ENCODE data around the gene CBLN3. TPM values are rescaled to one million over a fixed set of nuclear protein-coding genes. Genes with fewer than 3 reads are reported as not detected.

Gene CBLN3
- polyA plus RNA-seq, 3 donors: 0.07 to 1.1 TPM; not detected in 1

DNA sequence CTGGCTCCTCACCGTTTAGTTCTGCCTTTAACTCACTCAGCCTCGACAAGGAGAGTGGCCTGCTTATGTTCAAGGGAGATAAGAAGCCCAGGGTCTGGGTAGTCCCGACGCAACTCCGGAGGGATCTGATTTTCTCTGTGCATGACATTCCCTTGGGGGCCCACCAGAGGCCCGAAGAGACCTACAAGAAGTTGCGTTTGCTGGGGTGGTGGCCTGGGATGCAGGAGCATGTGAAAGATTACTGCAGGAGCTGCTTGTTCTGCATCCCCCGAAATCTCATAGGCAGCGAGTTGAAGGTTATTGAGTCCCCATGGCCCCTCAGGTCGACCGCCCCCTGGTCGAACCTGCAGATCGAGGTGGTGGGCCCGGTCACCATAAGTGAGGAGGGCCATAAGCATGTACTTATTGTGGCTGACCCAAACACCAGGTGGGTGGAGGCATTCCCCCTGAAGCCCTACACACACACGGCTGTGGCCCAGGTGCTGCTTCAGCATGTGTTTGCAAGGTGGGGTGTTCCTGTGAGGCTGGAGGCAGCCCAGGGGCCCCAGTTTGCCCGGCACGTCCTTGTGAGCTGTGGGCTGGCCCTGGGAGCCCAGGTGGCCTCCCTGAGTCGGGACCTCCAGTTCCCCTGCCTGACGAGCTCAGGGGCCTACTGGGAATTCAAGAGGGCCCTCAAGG lies 13.1 kb downstream of the CBLN3 start:
- no peaks in the 10 kb centered on the region for H3K36me3 ChIP-seq (replicated peaks in 1 of 2; ENCODE audit: control insufficient read depth in 1 of 2, insufficient read depth in 2 of 2, low read length in 2 of 2)
- no peaks in the 10 kb centered on the region for H3K9me3 ChIP-seq (replicated peaks in 1 of 2; ENCODE audit: control insufficient read depth in 1 of 2, insufficient read depth in 1 of 2, low read length in 2 of 2)
- Mint-ChIP-seq H3K4me1 (no peaks in the 10 kb centered on the region), H3K4me3 (no peak overlapping the region), H3K27me3 (ENCODE audit: low read depth in 3 of 3) (peaks cover 13 to 25% (median 20%) of the 10 kb centered on the region in 3 donors), H3K36me3 (no peaks in the 10 kb centered on the region), H3K9me3 (no peaks in the 10 kb centered on the region), H3K27ac (peak overlapping the region in 1 of 7 donors; percentile 18)
- H2AFZ ChIP-seq (ENCODE audit: insufficient read depth, low read depth, low read length, poor library complexity, severe bottlenecking): no peak overlapping the region
- no peak overlapping the region for H3K27ac ChIP-seq (ENCODE audit: low read depth in 1 of 2, low read length in 2 of 2)
- no peaks in the 10 kb centered on the region for H3K79me2 ChIP-seq (ENCODE audit: insufficient read depth, low read length)
- DNase-seq: no peak
- TF ChIP-seq, protein P1, sequence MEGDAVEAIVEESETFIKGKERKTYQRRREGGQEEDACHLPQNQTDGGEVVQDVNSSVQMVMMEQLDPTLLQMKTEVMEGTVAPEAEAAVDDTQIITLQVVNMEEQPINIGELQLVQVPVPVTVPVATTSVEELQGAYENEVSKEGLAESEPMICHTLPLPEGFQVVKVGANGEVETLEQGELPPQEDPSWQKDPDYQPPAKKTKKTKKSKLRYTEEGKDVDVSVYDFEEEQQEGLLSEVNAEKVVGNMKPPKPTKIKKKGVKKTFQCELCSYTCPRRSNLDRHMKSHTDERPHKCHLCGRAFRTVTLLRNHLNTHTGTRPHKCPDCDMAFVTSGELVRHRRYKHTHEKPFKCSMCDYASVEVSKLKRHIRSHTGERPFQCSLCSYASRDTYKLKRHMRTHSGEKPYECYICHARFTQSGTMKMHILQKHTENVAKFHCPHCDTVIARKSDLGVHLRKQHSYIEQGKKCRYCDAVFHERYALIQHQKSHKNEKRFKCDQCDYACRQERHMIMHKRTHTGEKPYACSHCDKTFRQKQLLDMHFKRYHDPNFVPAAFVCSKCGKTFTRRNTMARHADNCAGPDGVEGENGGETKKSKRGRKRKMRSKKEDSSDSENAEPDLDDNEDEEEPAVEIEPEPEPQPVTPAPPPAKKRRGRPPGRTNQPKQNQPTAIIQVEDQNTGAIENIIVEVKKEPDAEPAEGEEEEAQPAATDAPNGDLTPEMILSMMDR (IDR thresholded peaks at IDR 0.05): no peak
- WGBS (ENCODE audit: insufficient coverage): 91% methylated on average over 15 of the region's 19 CpGs
- no peak overlapping the region for H3K9ac ChIP-seq (ENCODE audit: insufficient read depth, low read length, poor library complexity, severe bottlenecking)
- no peak overlapping the region for H3K4me3 ChIP-seq (replicated peaks in 1 of 3; ENCODE audit: low read depth in 2 of 3, low read length in 3 of 3)
- no peaks in the 10 kb centered on the region for H3K4me1 ChIP-seq (ENCODE audit: control insufficient read depth in 1 of 2, insufficient read depth in 2 of 2, low read length in 2 of 2)
- peaks cover 2 to 5% of the 10 kb centered on the region in 2 donors for H3K27me3 ChIP-seq (ENCODE audit: control insufficient read depth in 2 of 2, insufficient read depth in 2 of 2, low read length in 2 of 2)
- no peaks in the 10 kb centered on the region for H4K20me1 ChIP-seq (ENCODE audit: insufficient read depth, low read length)
- H3K4me2 ChIP-seq (replicated peaks; ENCODE audit: extremely low read depth, low read length, poor library complexity, severe bottlenecking): no peak overlapping the region
- intact Hi-C loops (cut with micrococcal nuclease): no loop called here

DNA sequence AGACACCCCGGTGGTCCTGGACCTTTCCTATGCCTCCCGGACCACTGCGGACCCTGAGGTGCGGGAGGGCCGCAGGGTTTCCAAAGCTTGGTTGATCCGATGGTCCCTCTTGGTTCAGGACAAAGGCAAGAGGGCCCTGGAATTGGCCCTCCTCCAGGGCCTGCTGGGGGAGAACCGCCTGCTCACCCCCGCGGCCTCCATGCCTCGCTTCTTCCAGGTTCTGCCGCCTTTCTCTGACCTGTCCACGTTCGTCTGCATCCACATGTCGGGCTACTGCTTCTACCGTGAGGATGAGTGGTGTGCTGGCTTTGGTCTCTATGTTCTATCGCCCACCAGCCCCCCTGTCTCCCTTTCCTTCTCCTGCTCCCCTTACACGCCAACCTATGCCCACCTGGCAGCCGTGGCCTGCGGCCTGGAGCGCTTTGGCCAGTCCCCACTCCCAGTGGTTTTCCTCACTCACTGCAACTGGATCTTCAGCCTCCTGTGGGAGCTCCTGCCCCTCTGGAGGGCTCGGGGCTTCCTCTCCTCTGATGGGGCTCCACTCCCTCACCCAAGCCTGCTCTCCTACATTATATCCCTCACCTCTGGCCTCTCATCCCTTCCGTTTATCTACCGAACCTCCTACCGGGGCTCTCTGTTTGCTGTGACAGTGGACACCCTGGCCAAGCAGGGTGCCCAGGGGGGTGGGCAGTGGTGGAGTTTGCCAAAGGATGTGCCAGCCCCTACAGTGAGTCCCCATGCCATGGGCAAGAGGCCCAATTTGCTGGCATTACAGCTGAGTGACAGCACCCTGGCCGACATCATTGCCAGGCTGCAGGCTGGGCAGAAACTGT lies 13.8 kb downstream of the CBLN3 start:
- Histone ChIP-seq H3K4me2 (replicated peaks; ENCODE audit: extremely low read depth, low read length, poor library complexity, severe bottlenecking) (no peak overlapping the region), H3K4me1 (ENCODE audit: control insufficient read depth in 1 of 2, insufficient read depth in 2 of 2, low read length in 2 of 2) (no peaks in the 10 kb centered on the region), H3K27me3 (ENCODE audit: control insufficient read depth in 2 of 2, insufficient read depth in 2 of 2, low read length in 2 of 2) (peaks cover 2 to 5% of the 10 kb centered on the region in 2 donors), H3K36me3 (replicated peaks in 1 of 2; ENCODE audit: control insufficient read depth in 1 of 2, insufficient read depth in 2 of 2, low read length in 2 of 2) (no peaks in the 10 kb centered on the region), H4K20me1 (ENCODE audit: insufficient read depth, low read length) (no peaks in the 10 kb centered on the region), H2AFZ (ENCODE audit: insufficient read depth, low read depth, low read length, poor library complexity, severe bottlenecking) (no peak overlapping the region), H3K9ac (ENCODE audit: insufficient read depth, low read length, poor library complexity, severe bottlenecking) (no peak overlapping the region), H3K27ac (ENCODE audit: low read depth in 1 of 2, low read length in 2 of 2) (no peak overlapping the region), H3K9me3 (replicated peaks in 1 of 2; ENCODE audit: control insufficient read depth in 1 of 2, insufficient read depth in 1 of 2, low read length in 2 of 2) (no peaks in the 10 kb centered on the region), H3K79me2 (ENCODE audit: insufficient read depth, low read length) (no peaks in the 10 kb centered on the region), H3K4me3 (replicated peaks in 1 of 3; ENCODE audit: low read depth in 2 of 3, low read length in 3 of 3) (no peak overlapping the region)
- Mint-ChIP-seq H3K36me3 (no peaks in the 10 kb centered on the region), H3K27ac (no peak overlapping the region), H3K4me3 (no peak overlapping the region), H3K9me3 (no peaks in the 10 kb centered on the region), H3K27me3 (ENCODE audit: low read depth in 3 of 3) (peaks cover 13 to 22% (median 20%) of the 10 kb centered on the region in 3 donors), H3K4me1 (no peaks in the 10 kb centered on the region)
- WGBS (ENCODE audit: insufficient coverage): 98% methylated on average over 13 of the region's 25 CpGs
- no peak for DNase-seq
- intact Hi-C loops (cut with micrococcal nuclease): no loop called here
- TF ChIP-seq, protein P1 (IDR thresholded peaks at IDR 0.05): no peak
